CD4-positive, CD25-positive, alpha-beta regulatory T cell (primary cell): Measurements from ENCODE around the gene TRPV4. TPM values are rescaled to one million over a fixed set of nuclear protein-coding genes. Genes with fewer than 3 reads are reported as not detected.

Source experiments
- ATAC-seq, 2 donors: fragments of 150-1000 bp; cut with Tn5 transposase; one replicate each; pipeline ENCODE4 v1.10.0; 2021; ENCODE audit warnings: low read depth in 2 of 2, moderate number of reproducible peaks in 2 of 2, moderate library complexity in 1 of 2
- DNase-seq, 3 donors: peaks; one replicate each; pipeline versions ENCODE4 v3.0.0 to v3.0.0-alpha.2; 2012 to 2022; ENCODE audit warnings: mixed read lengths in 1 of 3
- H3K27ac ChIP-seq: one replicate; pipeline ENCODE4 v1.7.0; 2013; ENCODE audit warnings: mild to moderate bottlenecking, low read length; ENCODE audit not compliant: insufficient read depth, poor library complexity, severe bottlenecking
- H3K27me3 ChIP-seq: one replicate; pipeline ENCODE4 v1.7.0; 2013; ENCODE audit warnings: low read length; ENCODE audit not compliant: control insufficient read depth, insufficient read depth
- H3K36me3 ChIP-seq: one replicate; pipeline ENCODE4 v1.7.0; 2013; ENCODE audit warnings: mild to moderate bottlenecking, low read length, moderate library complexity; ENCODE audit not compliant: control insufficient read depth, insufficient read depth
- H3K4me1 ChIP-seq: 2 replicates; pipeline ENCODE4 v1.7.0; 2013; ENCODE audit warnings: mild to moderate bottlenecking, low read length; ENCODE audit not compliant: insufficient read depth, control insufficient read depth, poor library complexity, severe bottlenecking
- H3K4me3 ChIP-seq: one replicate; pipeline ENCODE4 v1.7.0; 2013; ENCODE audit warnings: low read depth, mild to moderate bottlenecking, low read length, moderate library complexity
- H3K9me3 ChIP-seq, 2 experiments: 1 replicate in 1 of 2; 2 replicates in 1 of 2; pipeline ENCODE4 v1.7.0; 2013; ENCODE audit warnings: low read length in 2 of 2, mild to moderate bottlenecking in 1 of 2, moderate library complexity in 1 of 2; ENCODE audit not compliant: control insufficient read depth in 2 of 2
- H3K27ac Mint-ChIP-seq, 3 donors: one replicate each; pipeline ENCODE4 v1.8.0; 2020 to 2022; ENCODE audit warnings: mild to moderate bottlenecking in 3 of 3, mixed read lengths in 3 of 3, moderate library complexity in 2 of 3
- H3K27me3 Mint-ChIP-seq: one replicate; pipeline ENCODE4 v1.8.0; 2022; ENCODE audit warnings: mild to moderate bottlenecking, mixed read lengths
- H3K36me3 Mint-ChIP-seq: one replicate; pipeline ENCODE4 v1.8.0; 2020; ENCODE audit warnings: mixed read lengths
- H3K4me1 Mint-ChIP-seq, 4 donors: one replicate each; pipeline ENCODE4 v1.8.0; 2020 to 2022; ENCODE audit warnings: mixed read lengths in 4 of 4, mild to moderate bottlenecking in 1 of 4
- H3K4me3 Mint-ChIP-seq, 4 donors: one replicate each; pipeline ENCODE4 v1.8.0; 2020 to 2022; ENCODE audit warnings: mild to moderate bottlenecking in 4 of 4, mixed read lengths in 4 of 4, moderate library complexity in 3 of 4
- H3K9me3 Mint-ChIP-seq, 7 donors: one replicate each; pipeline ENCODE4 v1.8.0; 2020 to 2022; ENCODE audit warnings: mixed read lengths in 7 of 7, mild to moderate bottlenecking in 3 of 7, moderate library complexity in 2 of 7
- polyA plus RNA-seq, 4 donors: library from polyadenylated mRNA; unstranded; fragments of 300-500 nt; fragmentation: Illumina TruSeq; gene quantifications; one replicate each; pipeline ENCODE4 v1.2.3, GENCODE V29; 2021
- total RNA-seq: library from RNA; stranded (reverse); gene quantifications from one replicate; pipeline ENCODE4 v1.2.3, GENCODE V29; 2022

The TRPV4 gene
- total and polyA plus RNA-seq, 5 donors from 2014 or later = not detected

DNA sequence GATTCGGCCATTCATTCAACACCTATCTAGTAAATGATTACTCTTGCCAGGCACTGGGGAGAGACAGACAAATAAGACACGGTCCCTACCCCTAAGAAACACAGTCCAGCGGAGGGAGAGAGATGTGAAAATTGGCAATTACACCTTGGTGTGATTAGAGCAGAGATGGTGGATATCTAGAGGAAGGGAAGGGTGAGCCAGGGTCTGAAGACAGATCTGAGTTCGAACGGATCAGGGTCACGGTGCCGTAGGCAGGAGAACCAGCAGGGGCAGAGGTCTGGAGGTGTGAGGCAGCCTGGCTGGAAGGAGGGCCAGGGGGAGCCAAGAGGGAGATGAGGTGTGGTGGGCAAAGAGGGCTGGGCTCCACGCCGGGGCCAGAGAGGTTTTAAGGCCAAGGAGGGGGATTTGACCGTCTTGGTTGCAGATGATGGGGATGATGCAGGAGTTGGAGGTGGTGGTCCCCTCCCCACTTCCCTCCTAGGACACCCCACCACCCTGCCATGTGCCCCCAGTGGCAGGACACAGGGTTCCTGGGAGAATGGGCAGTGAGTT lies 92.4 kb downstream of the TRPV4 start:
- Histone ChIP-seq H3K36me3 (no peaks in the 10 kb centered on the region), H3K27ac (no peak overlapping the region), H3K4me1 (no peaks in the 10 kb centered on the region), H3K4me3 (no peak overlapping the region), H3K9me3 (no peaks in the 10 kb centered on the region), H3K27me3 (no peaks in the 10 kb centered on the region)
- Mint-ChIP-seq H3K4me1 (no peaks in the 10 kb centered on the region), H3K4me3 (no peak overlapping the region), H3K9me3 (no peaks in the 10 kb centered on the region), H3K27me3 (peaks cover 12% of the 10 kb centered on the region), H3K27ac (no peak overlapping the region), H3K36me3 (no peaks in the 10 kb centered on the region)
- DNase-seq = no peak
- ATAC-seq = no peak

DNA sequence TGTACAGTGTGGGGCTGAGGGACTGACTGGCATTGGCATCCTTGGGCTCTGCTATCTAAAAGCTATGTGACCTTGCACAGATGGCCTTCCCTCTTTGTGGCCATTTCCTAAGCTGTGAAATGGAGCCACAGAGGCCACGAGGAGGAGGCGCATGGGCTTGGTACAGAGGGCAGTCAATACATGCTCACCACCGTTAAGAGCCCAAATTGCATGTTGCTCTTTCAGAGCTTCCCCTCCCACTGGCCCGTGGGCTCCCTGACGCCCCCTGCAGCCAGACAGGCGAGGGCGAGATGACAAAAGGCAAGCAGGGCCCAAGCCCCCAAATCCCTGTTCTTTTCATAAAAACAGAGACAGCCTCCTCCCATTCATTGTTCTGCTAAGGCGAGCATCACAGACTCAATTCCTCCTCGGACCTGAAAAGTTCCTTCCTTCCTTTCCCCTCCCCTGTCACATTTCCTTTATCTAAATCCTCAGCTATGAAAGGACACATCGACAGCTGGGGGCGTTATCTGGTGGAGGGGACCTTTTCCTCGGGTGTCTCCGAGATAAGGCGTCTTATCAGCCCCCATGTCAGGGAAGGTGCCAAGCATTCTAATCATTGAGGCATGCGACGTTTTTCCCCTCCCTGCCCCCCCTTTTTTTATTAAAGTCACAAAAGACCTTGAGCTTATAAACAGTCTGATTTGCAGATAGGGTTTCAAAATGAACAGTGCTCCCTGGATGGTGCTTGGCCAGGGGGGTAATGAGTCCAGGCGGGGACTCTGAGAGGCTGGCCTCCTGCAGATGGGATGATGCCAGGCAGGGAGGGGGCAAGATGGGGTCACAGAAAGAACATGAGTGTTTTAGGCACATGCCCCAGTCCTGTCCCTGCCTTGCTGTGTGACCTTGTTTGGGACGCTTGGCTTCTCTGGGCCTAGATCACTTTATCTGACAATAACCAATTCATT lies 93.2 kb downstream of the TRPV4 start:
- Mint-ChIP-seq H3K4me1 (peaks cover 0 to 2% (median 0%) of the 10 kb centered on the region in 4 donors), H3K4me3 (no peak overlapping the region), H3K36me3 (no peaks in the 10 kb centered on the region), H3K27me3 (peaks cover 12% of the 10 kb centered on the region), H3K9me3 (no peaks in the 10 kb centered on the region), H3K27ac (no peak overlapping the region)
- no peak for DNase-seq
- Histone ChIP-seq H3K4me3 (no peak overlapping the region), H3K27ac (no peak overlapping the region), H3K36me3 (no peaks in the 10 kb centered on the region), H3K27me3 (no peaks in the 10 kb centered on the region), H3K4me1 (no peaks in the 10 kb centered on the region), H3K9me3 (no peaks in the 10 kb centered on the region)
- ATAC-seq = no peak

DNA sequence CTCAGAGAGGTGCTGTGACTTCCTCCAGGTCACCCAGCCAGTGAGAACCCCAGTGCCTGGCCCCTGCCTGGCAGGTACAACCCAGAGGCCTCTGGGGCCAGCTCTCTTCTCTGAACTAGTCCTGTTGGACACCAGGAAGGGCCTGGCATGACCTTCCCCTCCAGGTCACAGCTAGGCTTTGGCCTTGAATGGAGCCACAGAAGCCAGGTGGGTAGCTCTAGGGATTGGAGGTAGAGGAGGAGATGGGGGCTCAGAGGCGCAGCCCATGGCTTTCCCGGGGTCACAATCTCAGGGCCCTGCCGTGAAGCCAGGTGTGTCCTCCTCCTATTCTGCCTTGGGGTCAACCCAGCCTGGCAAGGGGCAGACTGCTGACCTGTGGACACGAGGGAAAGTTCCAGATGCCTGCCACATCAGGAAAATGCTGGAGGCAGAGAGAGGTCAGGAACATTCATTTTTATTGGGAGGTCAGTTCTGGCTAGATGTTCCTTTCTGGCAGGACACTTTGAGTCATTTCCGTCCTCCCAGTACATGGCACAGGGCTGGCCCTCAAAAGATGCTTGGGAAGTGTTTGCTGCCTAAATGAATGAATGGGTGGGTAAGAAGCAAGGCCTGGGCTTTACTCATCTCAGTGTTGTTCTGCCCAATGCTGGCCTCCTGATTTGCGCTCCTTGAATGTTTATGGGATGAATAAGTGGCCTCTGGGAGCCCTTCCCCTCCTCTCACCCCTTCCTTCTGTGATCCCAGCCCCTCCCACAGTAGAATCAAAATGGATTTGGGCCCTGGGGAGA lies 94.1 kb downstream of the TRPV4 start:
- ATAC-seq = no peak
- Mint-ChIP-seq H3K27ac (peak overlapping the region in 1 of 3 donors; percentile 76), H3K36me3 (no peaks in the 10 kb centered on the region), H3K4me3 (no peak overlapping the region), H3K27me3 (peaks cover 12% of the 10 kb centered on the region), H3K9me3 (no peaks in the 10 kb centered on the region), H3K4me1 (peaks cover 0 to 2% (median 0%) of the 10 kb centered on the region in 4 donors)
- Histone ChIP-seq H3K4me1 (no peaks in the 10 kb centered on the region), H3K9me3 (no peaks in the 10 kb centered on the region), H3K4me3 (no peak overlapping the region), H3K27ac (no peak overlapping the region), H3K36me3 (no peaks in the 10 kb centered on the region), H3K27me3 (no peaks in the 10 kb centered on the region)
- DNase-seq = no peak

DNA sequence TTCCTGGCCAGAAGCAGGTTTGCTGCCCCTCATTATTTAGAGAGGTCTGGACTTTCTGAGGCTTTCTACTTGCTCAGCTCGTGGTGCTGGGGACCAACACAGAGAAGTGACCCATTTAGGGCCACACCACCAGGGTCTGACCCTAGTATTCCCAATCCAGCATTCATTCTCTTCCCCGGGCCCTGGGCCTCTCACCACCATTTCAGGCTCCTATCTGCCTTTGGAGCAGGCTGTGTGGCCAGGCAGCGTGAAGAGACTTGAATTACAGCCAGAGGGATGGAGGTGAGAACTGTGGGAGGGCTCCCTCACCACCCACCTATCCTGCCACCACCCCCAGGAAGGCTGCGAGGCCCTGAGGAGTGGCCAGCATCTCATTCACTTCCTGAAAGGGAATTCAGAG lies 95.0 kb downstream of the TRPV4 start:
- Histone ChIP-seq H3K4me1 (no peaks in the 10 kb centered on the region), H3K4me3 (no peak overlapping the region), H3K9me3 (no peaks in the 10 kb centered on the region), H3K27ac (no peak overlapping the region), H3K27me3 (no peaks in the 10 kb centered on the region), H3K36me3 (no peaks in the 10 kb centered on the region)
- H3K36me3 Mint-ChIP-seq = no peaks in the 10 kb centered on the region
- H3K4me1 Mint-ChIP-seq = peaks cover 0 to 2% (median 0%) of the 10 kb centered on the region in 4 donors
- H3K4me3 Mint-ChIP-seq = no peak overlapping the region
- ATAC-seq (no peak), DNase-seq (no peak)
- H3K9me3 Mint-ChIP-seq = no peaks in the 10 kb centered on the region
- H3K27ac Mint-ChIP-seq = no peak overlapping the region
- peaks cover 12% of the 10 kb centered on the region for H3K27me3 Mint-ChIP-seq

DNA sequence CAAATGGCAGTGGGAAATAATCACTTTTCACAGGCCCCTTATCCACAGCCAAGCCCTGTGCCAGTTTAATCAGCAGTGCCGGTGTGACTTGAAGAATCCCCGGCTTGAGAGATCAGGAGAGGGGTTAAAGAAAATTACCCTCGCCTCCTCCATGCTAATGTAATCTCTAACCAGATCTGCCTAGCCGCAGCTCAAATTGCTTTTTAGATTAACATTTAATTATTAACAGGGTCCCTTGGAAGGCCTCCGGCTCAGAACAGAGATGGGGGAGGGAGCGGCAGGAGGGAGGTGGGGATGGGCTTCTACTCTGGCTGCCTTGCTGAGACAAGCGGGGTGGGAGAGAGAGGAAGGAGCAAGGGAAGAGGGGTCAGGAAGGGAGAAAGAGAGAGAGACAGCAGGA lies 95.6 kb downstream of the TRPV4 start:
- H3K27ac Mint-ChIP-seq = peak overlapping the region in 1 of 3 donors; percentile 66
- no peaks in the 10 kb centered on the region for H3K9me3 Mint-ChIP-seq

DNA sequence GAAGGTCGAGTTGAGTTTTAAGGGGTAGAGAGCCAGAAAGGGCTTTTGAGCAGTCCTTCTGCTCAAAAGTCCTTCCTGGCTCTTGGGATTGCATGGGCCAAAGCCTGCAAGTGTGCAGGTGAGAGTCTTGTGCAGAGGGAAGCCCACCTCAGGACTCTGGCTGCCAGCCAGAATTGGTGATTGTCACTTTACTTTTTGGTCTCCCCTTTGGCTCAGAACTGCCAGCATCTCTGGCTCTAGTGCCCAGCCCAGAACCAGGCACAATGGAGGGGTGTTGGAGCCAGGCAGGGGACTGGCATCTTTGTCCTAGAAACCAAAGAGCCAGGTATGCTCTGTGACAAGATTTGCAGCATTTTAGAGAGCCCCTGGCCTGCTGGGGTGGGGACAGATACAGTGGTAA lies 96.1 kb downstream of the TRPV4 start:
- Histone ChIP-seq H3K36me3 (no peaks in the 10 kb centered on the region), H3K4me1 (no peaks in the 10 kb centered on the region), H3K9me3 (no peaks in the 10 kb centered on the region), H3K27ac (no peak overlapping the region), H3K4me3 (no peak overlapping the region), H3K27me3 (no peaks in the 10 kb centered on the region)
- no peak for ATAC-seq
- peaks cover 0 to 2% (median 0%) of the 10 kb centered on the region in 4 donors for H3K4me1 Mint-ChIP-seq
- peaks cover 12% of the 10 kb centered on the region for H3K27me3 Mint-ChIP-seq
- H3K9me3 Mint-ChIP-seq = no peaks in the 10 kb centered on the region
- H3K36me3 Mint-ChIP-seq = no peaks in the 10 kb centered on the region
- no peak for DNase-seq
- no peak overlapping the region for H3K27ac Mint-ChIP-seq
- H3K4me3 Mint-ChIP-seq = peak overlapping the region in 1 of 4 donors; percentile 48

More for the DNA sequence above, 95.6 kb downstream of the TRPV4 start:
- Histone ChIP-seq H3K9me3 (no peaks in the 10 kb centered on the region), H3K4me1 (no peaks in the 10 kb centered on the region), H3K36me3 (no peaks in the 10 kb centered on the region), H3K27me3 (no peaks in the 10 kb centered on the region), H3K4me3 (no peak overlapping the region), H3K27ac (no peak overlapping the region)
- H3K36me3 Mint-ChIP-seq = no peaks in the 10 kb centered on the region
- no peak overlapping the region for H3K4me3 Mint-ChIP-seq
- H3K27me3 Mint-ChIP-seq = peaks cover 12% of the 10 kb centered on the region
- H3K4me1 Mint-ChIP-seq = peaks cover 0 to 2% (median 0%) of the 10 kb centered on the region in 4 donors
- no peak for ATAC-seq
- no peak for DNase-seq

DNA sequence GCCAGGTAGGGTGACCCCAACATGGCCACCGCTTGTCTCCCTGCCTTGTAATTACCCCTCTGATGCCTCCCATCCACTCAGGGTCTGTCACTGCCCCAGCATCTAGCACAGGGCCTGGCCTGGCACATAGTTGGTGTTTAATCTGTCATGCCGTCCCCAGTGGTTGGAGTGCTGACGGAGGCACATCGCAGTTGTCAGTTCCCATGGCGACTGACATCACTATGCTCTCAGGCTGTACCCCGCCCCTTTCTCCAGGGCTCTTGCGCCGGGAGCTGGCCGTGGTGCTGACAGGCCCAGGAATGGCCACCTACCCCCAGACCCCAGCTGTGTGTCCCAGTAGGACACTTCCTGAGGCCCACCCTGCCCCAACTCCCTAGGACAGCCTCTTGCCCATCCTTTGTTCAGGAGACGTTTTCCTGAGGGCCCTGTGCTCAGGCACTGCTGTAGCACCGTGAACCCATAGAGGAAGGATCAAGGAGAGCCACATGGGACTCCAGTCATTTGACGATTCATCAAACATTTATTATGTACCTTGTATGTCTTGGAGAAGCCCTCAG lies 96.6 kb downstream of the TRPV4 start:
- H3K4me1 Mint-ChIP-seq = peaks cover 0 to 2% (median 0%) of the 10 kb centered on the region in 4 donors
- H3K4me3 Mint-ChIP-seq = peak overlapping the region in 1 of 4 donors; percentile 48
- H3K27ac Mint-ChIP-seq = no peak overlapping the region
- H3K36me3 ChIP-seq = no peaks in the 10 kb centered on the region
- peaks cover 12% of the 10 kb centered on the region for H3K27me3 Mint-ChIP-seq
- H3K9me3 Mint-ChIP-seq = no peaks in the 10 kb centered on the region
- DNase-seq (peak in 1 of 3 donors; percentile 26), ATAC-seq (no peak)
- no peak overlapping the region for H3K4me3 ChIP-seq
- H3K9me3 ChIP-seq = no peaks in the 10 kb centered on the region
- H3K4me1 ChIP-seq = no peaks in the 10 kb centered on the region
- no peaks in the 10 kb centered on the region for H3K27me3 ChIP-seq
- no peaks in the 10 kb centered on the region for H3K36me3 Mint-ChIP-seq
- H3K27ac ChIP-seq = no peak overlapping the region
